ENCODE measurements around the gene PCDHGA1. TPM values are rescaled to one million over a fixed set of nuclear protein-coding genes. Genes with fewer than 3 reads are reported as not detected.

PCDHGA1 gene
- total and polyA plus RNA-seq, 2 of the 4 experiments (the other 2 are of a cell fraction) = 0.90 to 0.92 TPM

GRCh38 chr5:141369994-141370848, 39.9 kb downstream of the PCDHGA1 start, which contains the start of gene PCDHGB3 (continued):
- no peak for TF ChIP-seq ELK1 (IDR thresholded peaks at IDR 0.05; ENCODE audit: borderline replicate concordance, low read depth, low read length)
- 0 out of 2 replicates have a peak, but pooled peaks have one; percentile 0 for TF ChIP-seq BHLHE40 (IDR thresholded peaks at IDR 0.05; ENCODE audit: low read depth, low read length)
- TF ChIP-seq POLR2A (IDR thresholded peaks at IDR 0.05; ENCODE audit: low read depth, low read length) = no peak
- no peak for TF ChIP-seq USF2 (IDR thresholded peaks at IDR 0.05; ENCODE audit: low read depth, low read length)
- peak; percentile 72 for TF ChIP-seq RAD21 (IDR thresholded peaks at IDR 0.05; ENCODE audit: low read length)
